HCT116 (cell line): ENCODE results near the gene SEC61G.

Experiments used
- CTCF ChIP-seq, 3 experiments: fragments of 200-600 bp in 1 of 3; sonication (generic) in 1 of 3; IDR thresholded peaks in 2 of 3; conservative IDR thresholded peaks in 1 of 3; 2 replicates each; pipeline ENCODE4 v1.5.1; 2012 to 2017; ENCODE audit warnings: low read depth in 2 of 3, low read length in 2 of 3, antibody characterized with exemption in 1 of 3, borderline replicate concordance in 1 of 3, control low read depth in 1 of 3, mild to moderate bottlenecking in 1 of 3, mixed read lengths in 1 of 3, mixed run types in 1 of 3, moderate library complexity in 1 of 3; ENCODE audit not compliant: insufficient read depth in 1 of 3
- MAX ChIP-seq: IDR thresholded peaks from 2 replicates; pipeline ENCODE4 v1.6.1; 2012
- POLR2AphosphoS5 ChIP-seq: IDR thresholded peaks from 2 replicates; pipeline ENCODE4 v1.6.1; 2011; ENCODE audit warnings: mild to moderate bottlenecking, low read depth, low read length, moderate library complexity
- RAD21 ChIP-seq: IDR thresholded peaks from 2 replicates; pipeline ENCODE4 v1.6.1; 2012; ENCODE audit warnings: low read depth, mild to moderate bottlenecking
- REST ChIP-seq: IDR thresholded peaks from 2 replicates; pipeline ENCODE4 v1.6.1; 2012; ENCODE audit warnings: low read depth

GRCh38 chr7:54781134-54781920, 22.3 kb upstream of the SEC61G start:
- no peak for TF ChIP-seq CTCF (IDR thresholded peaks at IDR 0.05 in 2 of 3, conservative IDR thresholded peaks at IDR 0.05 in 1 of 3; ENCODE audit: borderline replicate concordance in 1 of 3, insufficient read depth in 1 of 3, low read depth in 2 of 3, low read length in 2 of 3)
- TF ChIP-seq MAX: no peak
- TF ChIP-seq RAD21: no peak
- TF ChIP-seq POLR2AphosphoS5: no peak
- no peak for TF ChIP-seq REST
